Liver (tissue), 9 donors: ENCODE data around the gene PSMB3. TPM values are rescaled to one million over a fixed set of nuclear protein-coding genes. Genes with fewer than 3 reads are reported as not detected.

ENCODE experiments used
- DNase-seq: peaks from one replicate; pipeline ENCODE4 v3.0.0-alpha.2; 2017; ENCODE audit warnings: low spot score
- H3K27ac ChIP-seq, 2 donors: one replicate each; pipeline ENCODE4 v1.7.0; 2013; ENCODE audit warnings: inconsistent platforms in 2 of 2, low read length in 2 of 2, control low read depth in 1 of 2, low read depth in 1 of 2, mild to moderate bottlenecking in 1 of 2
- H3K27me3 ChIP-seq, 4 donors: one replicate each; pipeline versions ENCODE4 v1.6.1 to v1.7.0; 2013; ENCODE audit warnings: low read length in 3 of 4, inconsistent platforms in 1 of 4, mild to moderate bottlenecking in 1 of 4, moderate library complexity in 1 of 4; ENCODE audit not compliant: control insufficient read depth in 4 of 4, insufficient read depth in 4 of 4
- H3K36me3 ChIP-seq, 4 donors: one replicate each; pipeline versions ENCODE4 v1.6.1 to v1.7.0; 2013; ENCODE audit warnings: low read length in 3 of 4, mild to moderate bottlenecking in 3 of 4, low read depth in 1 of 4, moderate library complexity in 1 of 4; ENCODE audit not compliant: control insufficient read depth in 4 of 4, insufficient read depth in 3 of 4
- H3K4me1 ChIP-seq, 4 donors: one replicate each; pipeline versions ENCODE4 v1.6.1 to v1.7.0; 2013; ENCODE audit warnings: low read length in 3 of 4, mild to moderate bottlenecking in 3 of 4, moderate library complexity in 1 of 4; ENCODE audit not compliant: control insufficient read depth in 4 of 4, insufficient read depth in 4 of 4
- H3K4me3 ChIP-seq, 3 donors: one replicate each; pipeline versions ENCODE4 v1.6.1 to v1.7.0; 2013; ENCODE audit warnings: low read length in 3 of 3, control low read depth in 1 of 3, low read depth in 1 of 3, mild to moderate bottlenecking in 1 of 3
- H3K9ac ChIP-seq, 2 donors: one replicate each; pipeline ENCODE4 v1.7.0; 2013; ENCODE audit warnings: low read length in 2 of 2, mild to moderate bottlenecking in 2 of 2, moderate library complexity in 2 of 2, control low read depth in 1 of 2, low read depth in 1 of 2
- H3K9me3 ChIP-seq, 4 donors: one replicate each; pipeline versions ENCODE4 v1.6.1 to v1.7.0; 2013; ENCODE audit warnings: low read length in 3 of 4; ENCODE audit not compliant: control insufficient read depth in 4 of 4
- CTCF ChIP-seq: fragments of 150-350 bp; IDR thresholded peaks from 2 replicates; pipeline ENCODE4 v1.5.1; 2017; ENCODE audit warnings: improper control_type of control experiment, low read depth, low read length; ENCODE audit not compliant: missing input control
- EGR1 ChIP-seq, 2 donors: IDR thresholded peaks; 2 replicates each; pipeline ENCODE4 v1.6.1; 2016 to 2018; ENCODE audit warnings: antibody characterized with exemption in 2 of 2, low read depth in 2 of 2
- FOXA1 ChIP-seq: IDR thresholded peaks from 2 replicates; pipeline ENCODE4 v1.6.1; 2016; ENCODE audit warnings: antibody characterized with exemption
- FOXA2 ChIP-seq: IDR thresholded peaks from 2 replicates; pipeline ENCODE4 v1.6.1; 2016; ENCODE audit warnings: antibody characterized with exemption
- GABPA ChIP-seq, 2 donors: IDR thresholded peaks in 1 of 2; conservative IDR thresholded peaks in 1 of 2; 2 replicates each; pipeline ENCODE4 v1.6.1; 2016; ENCODE audit warnings: antibody characterized with exemption in 2 of 2, mild to moderate bottlenecking in 1 of 2, moderate library complexity in 1 of 2
- HNF4A ChIP-seq, 2 donors: conservative IDR thresholded peaks; 2 replicates each; pipeline ENCODE4 v1.6.1; 2016; ENCODE audit warnings: antibody characterized with exemption in 2 of 2, mild to moderate bottlenecking in 2 of 2
- JUND ChIP-seq, 2 donors: IDR thresholded peaks; 2 replicates each; pipeline ENCODE4 v1.6.1; 2016; ENCODE audit warnings: antibody characterized with exemption in 2 of 2
- MAX ChIP-seq: IDR thresholded peaks from 2 replicates; pipeline ENCODE4 v1.6.1; 2016; ENCODE audit warnings: antibody characterized with exemption
- NR2F2 ChIP-seq: IDR thresholded peaks from 2 replicates; pipeline ENCODE4 v1.6.1; 2016; ENCODE audit warnings: antibody characterized with exemption
- RAD21 ChIP-seq, 2 donors: IDR thresholded peaks; 2 replicates each; pipeline ENCODE4 v1.6.1; 2016; ENCODE audit warnings: antibody characterized with exemption in 2 of 2, mild to moderate bottlenecking in 2 of 2
- REST ChIP-seq: IDR thresholded peaks from 2 replicates; pipeline ENCODE4 v1.6.1; 2016; ENCODE audit warnings: antibody characterized with exemption, mild to moderate bottlenecking
- RXRA ChIP-seq, 2 donors: IDR thresholded peaks; 2 replicates each; pipeline ENCODE4 v1.6.1; 2017 to 2018; ENCODE audit warnings: antibody characterized with exemption in 2 of 2, mild to moderate bottlenecking in 1 of 2
- SP1 ChIP-seq: IDR thresholded peaks from 2 replicates; pipeline ENCODE4 v1.6.1; 2018; ENCODE audit warnings: antibody characterized with exemption, mild to moderate bottlenecking
- YY1 ChIP-seq: IDR thresholded peaks from 2 replicates; pipeline ENCODE4 v1.6.1; 2016; ENCODE audit warnings: antibody characterized with exemption, mild to moderate bottlenecking
- ZBTB33 ChIP-seq: IDR thresholded peaks from 2 replicates; pipeline ENCODE4 v1.6.1; 2016; ENCODE audit warnings: antibody characterized with exemption
- WGBS: extraction: QIAGEN DNeasy Blood & Tissue Kit; methylation state at CpG from one replicate; pipeline ENCODE4 v1.1.7; 2013; 5-methylcytosine and 5-hydroxymethylcytosine counted together
- polyA plus RNA-seq, 2 donors: library from polyadenylated mRNA; stranded (reverse) in 1 of 2; unstranded in 1 of 2; fragments of 200-250 nt in 1 of 2; fragments of >200 nt in 1 of 2; fragmentation: Nextera tagmentation in 1 of 2; extraction: Ambion mirVana in 1 of 2; gene quantifications; one replicate each; pipeline versions ENCODE4 v1.2.1 to v1.2.3, GENCODE V29; 2013 to 2015
- total RNA-seq, 2 donors: library from RNA; depleted of rRNA; stranded (reverse); fragments of >200 nt; gene quantifications; one replicate each; pipeline ENCODE4 v1.2.3, GENCODE V29; 2014
- donor health status: healthy.
- donor health status: healthy.
- donor health status: healthy.
- donor health status: healthy.
- donor health status: healthy.

The PSMB3 gene
- total and polyA plus RNA-seq, 4 donors, result 121 to 279 (median 169) TPM

GRCh38 chr17:38731526-38732294, 20.8 kb upstream of the PSMB3 start:
- 66% methylated on average over 8 of the region's 8 CpGs for WGBS
- H3K4me1 ChIP-seq, result peaks cover 17 to 44% (median 33%) of the 10 kb centered on the region in 4 donors
- H3K4me3 ChIP-seq, result peak overlapping the region; percentile 87 to 98 (median 95)
- H3K27ac ChIP-seq, result peak overlapping the region; percentile 98
- peak overlapping the region; percentile 37 to 93 for H3K9ac ChIP-seq
- H3K27me3 ChIP-seq, result no peaks in the 10 kb centered on the region
- H3K9me3 ChIP-seq, result no peaks in the 10 kb centered on the region
- TF ChIP-seq JUND (IDR thresholded peaks at IDR 0.05) (no peak), YY1 (no peak), CTCF (no peak), FOXA2 (no peak), NR2F2 (no peak), EGR1 (IDR thresholded peaks at IDR 0.05; ENCODE audit: low read depth in 2 of 2) (no peak)
- peaks cover 0 to 2% (median under 1%) of the 10 kb centered on the region in 4 donors for H3K36me3 ChIP-seq
- DNase-seq, result no peak

- WGBS, result 54% methylated on average over 7 of the region's 7 CpGs
- peak; percentile 21 for TF ChIP-seq FOXA1
- TF ChIP-seq ZBTB33, result no peak
- TF ChIP-seq CTCF, result no peak
- no peak for TF ChIP-seq MAX
- TF ChIP-seq GABPA (IDR thresholded peaks at IDR 0.05 in 1 of 2, conservative IDR thresholded peaks at IDR 0.05 in 1 of 2), result peak in 1 of 2 donors; percentile 12
- TF ChIP-seq SP1, result peak; percentile 49
- TF ChIP-seq REST, result peak; percentile 35
- TF ChIP-seq NR2F2, result no peak
- peak in 1 of 2 donors; percentile 23 for TF ChIP-seq RAD21 (IDR thresholded peaks at IDR 0.05)
- peak; percentile 51 to 66 for TF ChIP-seq HNF4A (conservative IDR thresholded peaks at IDR 0.05)
- peak; percentile 62 for TF ChIP-seq YY1
- no peak for TF ChIP-seq JUND (IDR thresholded peaks at IDR 0.05)
- TF ChIP-seq RXRA (IDR thresholded peaks at IDR 0.05), result peak; percentile 27 to 67
- no peak overlapping the region for H3K4me3 ChIP-seq
- H3K4me1 ChIP-seq, result peaks cover 17 to 44% (median 33%) of the 10 kb centered on the region in 4 donors
- H3K36me3 ChIP-seq, result peaks cover 0 to 2% (median under 1%) of the 10 kb centered on the region in 4 donors
- peak overlapping the region in 1 of 2 donors; percentile 98 for H3K27ac ChIP-seq
- no peaks in the 10 kb centered on the region for H3K27me3 ChIP-seq
- H3K9me3 ChIP-seq, result no peaks in the 10 kb centered on the region
- no peak for DNase-seq
- H3K9ac ChIP-seq, result no peak overlapping the region
Measured at GRCh38 chr17:38732376-38733281, 19.9 kb upstream of the PSMB3 start.
